Measurements from ENCODE around the gene EVI2A. TPM values are rescaled to one million over a fixed set of nuclear protein-coding genes. Genes with fewer than 3 reads are reported as not detected.

Gene EVI2A
- polyA plus RNA-seq, 1 donor (not counting 4 experiments of a cell fraction or from before 2014, with no cell fraction given), result 0.12 TPM

DNA sequence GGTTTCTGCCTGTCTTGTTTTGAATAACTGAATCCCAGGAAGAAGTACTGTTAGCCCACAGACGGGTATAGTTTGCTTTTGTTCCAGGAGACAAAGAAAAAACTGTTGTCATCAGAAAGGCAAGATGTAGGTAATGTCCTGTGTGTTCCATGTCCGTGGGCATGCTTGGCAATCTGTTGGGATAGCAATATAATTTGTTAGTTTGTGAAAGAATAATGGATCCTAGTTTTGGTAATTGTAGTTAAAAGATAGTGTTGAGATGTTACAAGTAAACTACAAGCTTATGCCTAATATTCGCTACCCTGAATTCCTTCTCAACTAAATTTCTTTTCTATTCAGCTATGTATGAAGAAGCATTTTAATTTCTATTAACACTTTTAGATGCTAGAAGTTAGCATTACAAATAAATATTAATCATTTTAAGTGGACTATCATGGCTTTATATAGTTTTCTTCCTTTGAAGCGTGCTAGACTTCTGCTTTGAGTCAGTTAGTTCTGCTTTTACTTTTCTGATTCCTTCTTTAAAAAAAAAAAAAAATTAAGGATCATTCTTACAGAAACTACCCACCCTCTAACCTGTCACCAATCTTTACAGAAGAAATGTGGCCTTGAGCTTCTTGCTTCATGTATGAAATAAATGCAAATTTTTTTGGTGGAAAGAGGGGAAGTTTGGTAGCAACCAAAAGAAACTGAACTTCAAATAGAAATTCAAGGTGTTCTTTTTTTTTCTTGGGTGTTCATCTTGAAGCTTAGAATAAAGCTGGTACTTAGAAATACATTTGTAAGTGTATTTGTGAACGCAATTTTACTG, 2.4 kb downstream of the EVI2A start:
- no peaks in the 10 kb centered on the region for H3K9me3 ChIP-seq (ENCODE audit: control insufficient read depth, low read depth, low read length)
- peaks cover 26% of the 10 kb centered on the region for H3K4me1 ChIP-seq (ENCODE audit: control insufficient read depth, extremely low read depth, insufficient read depth, low read length)
- no peak overlapping the region for H3K4me3 ChIP-seq (ENCODE audit: control insufficient read depth in 2 of 3, extremely low read depth in 1 of 3, insufficient read depth in 2 of 3, low read depth in 1 of 3, low read length in 3 of 3)
- DNase-seq (ENCODE audit: low read depth, low spot score) (no peak), FAIRE-seq (no peak)
- H3K36me3 ChIP-seq (ENCODE audit: control insufficient read depth in 2 of 2, extremely low read depth in 1 of 2, insufficient read depth in 2 of 2, low read length in 2 of 2), result no peaks in the 10 kb centered on the region
- no peaks in the 10 kb centered on the region for H3K27me3 ChIP-seq (ENCODE audit: control insufficient read depth, extremely low read depth, insufficient read depth, low read length)
- no peak overlapping the region for H3K9ac ChIP-seq (ENCODE audit: control insufficient read depth, extremely low read depth, insufficient read depth, low read length)
- no peaks in the 10 kb centered on the region for H3K9me1 ChIP-seq (ENCODE audit: control insufficient read depth, extremely low read depth, insufficient read depth, low read length)
- no peak overlapping the region for H2AFZ ChIP-seq (ENCODE audit: control insufficient read depth, low read length)
- dilution Hi-C loops (cut with MboI; ENCODE audit: extremely low pct_ligation_motif_present, low sequenced_read_pairs), result no loop called here
- peak overlapping the region; percentile 23 for H3K27ac ChIP-seq (ENCODE audit: control insufficient read depth, insufficient read depth, low read length)
- H3K79me2 ChIP-seq (ENCODE audit: control insufficient read depth, insufficient read depth, low read length), result no peaks in the 10 kb centered on the region
- H4K20me1 ChIP-seq (ENCODE audit: control insufficient read depth, extremely low read depth, insufficient read depth, low read length), result no peaks in the 10 kb centered on the region
- TF ChIP-seq, protein P1, sequence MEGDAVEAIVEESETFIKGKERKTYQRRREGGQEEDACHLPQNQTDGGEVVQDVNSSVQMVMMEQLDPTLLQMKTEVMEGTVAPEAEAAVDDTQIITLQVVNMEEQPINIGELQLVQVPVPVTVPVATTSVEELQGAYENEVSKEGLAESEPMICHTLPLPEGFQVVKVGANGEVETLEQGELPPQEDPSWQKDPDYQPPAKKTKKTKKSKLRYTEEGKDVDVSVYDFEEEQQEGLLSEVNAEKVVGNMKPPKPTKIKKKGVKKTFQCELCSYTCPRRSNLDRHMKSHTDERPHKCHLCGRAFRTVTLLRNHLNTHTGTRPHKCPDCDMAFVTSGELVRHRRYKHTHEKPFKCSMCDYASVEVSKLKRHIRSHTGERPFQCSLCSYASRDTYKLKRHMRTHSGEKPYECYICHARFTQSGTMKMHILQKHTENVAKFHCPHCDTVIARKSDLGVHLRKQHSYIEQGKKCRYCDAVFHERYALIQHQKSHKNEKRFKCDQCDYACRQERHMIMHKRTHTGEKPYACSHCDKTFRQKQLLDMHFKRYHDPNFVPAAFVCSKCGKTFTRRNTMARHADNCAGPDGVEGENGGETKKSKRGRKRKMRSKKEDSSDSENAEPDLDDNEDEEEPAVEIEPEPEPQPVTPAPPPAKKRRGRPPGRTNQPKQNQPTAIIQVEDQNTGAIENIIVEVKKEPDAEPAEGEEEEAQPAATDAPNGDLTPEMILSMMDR (optimal IDR thresholded peaks at IDR 0.05 in 1 of 3, IDR thresholded peaks at IDR 0.05 in 1 of 3, conservative IDR thresholded peaks at IDR 0.05 in 1 of 3; ENCODE audit: extremely low read depth in 1 of 3, insufficient read depth in 2 of 3, low read length in 3 of 3), result no peak
- no peak for TF ChIP-seq EZH2 (IDR thresholded peaks at IDR 0.05; ENCODE audit: low read length)
- peak overlapping the region; percentile 24 for H3K4me2 ChIP-seq (ENCODE audit: control insufficient read depth, extremely low read depth, insufficient read depth, low read depth, low read length)

DNA sequence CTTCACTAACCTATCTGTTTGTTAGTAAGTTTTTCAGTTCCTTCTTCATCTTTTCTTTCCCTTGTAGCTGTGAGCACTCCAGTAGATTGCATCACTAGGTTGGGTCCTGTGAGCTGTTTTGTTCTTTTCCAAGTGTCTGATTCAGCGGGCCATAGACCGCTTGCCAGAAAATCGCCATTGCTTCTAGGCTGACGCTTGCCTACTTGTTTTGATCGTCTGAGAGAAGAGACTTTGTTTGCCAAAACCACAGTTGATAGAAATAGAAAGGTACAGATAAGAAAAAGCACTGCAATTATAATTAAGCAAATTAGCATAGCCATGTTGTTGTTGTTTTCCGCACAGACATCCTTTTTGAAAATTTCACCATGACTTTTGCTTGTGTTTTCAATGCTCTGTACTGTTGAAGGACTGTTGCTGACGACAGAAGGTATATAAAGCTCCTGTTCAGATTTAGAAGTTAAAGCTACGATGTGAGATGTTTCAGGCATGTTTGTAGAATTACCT, 3.1 kb downstream of the EVI2A start:
- Histone ChIP-seq H3K36me3 (ENCODE audit: control insufficient read depth in 2 of 2, extremely low read depth in 1 of 2, insufficient read depth in 2 of 2, low read length in 2 of 2) (no peaks in the 10 kb centered on the region), H3K9me3 (ENCODE audit: control insufficient read depth, low read depth, low read length) (no peaks in the 10 kb centered on the region), H3K27ac (ENCODE audit: control insufficient read depth, insufficient read depth, low read length) (peak overlapping the region; percentile 23), H2AFZ (ENCODE audit: control insufficient read depth, low read length) (no peak overlapping the region), H3K4me1 (ENCODE audit: control insufficient read depth, extremely low read depth, insufficient read depth, low read length) (peaks cover 33% of the 10 kb centered on the region), H4K20me1 (ENCODE audit: control insufficient read depth, extremely low read depth, insufficient read depth, low read length) (no peaks in the 10 kb centered on the region), H3K79me2 (ENCODE audit: control insufficient read depth, insufficient read depth, low read length) (no peaks in the 10 kb centered on the region), H3K27me3 (ENCODE audit: control insufficient read depth, extremely low read depth, insufficient read depth, low read length) (no peaks in the 10 kb centered on the region), H3K9ac (ENCODE audit: control insufficient read depth, extremely low read depth, insufficient read depth, low read length) (peak overlapping the region; percentile 9), H3K4me2 (ENCODE audit: control insufficient read depth, extremely low read depth, insufficient read depth, low read depth, low read length) (peak overlapping the region; percentile 24), H3K9me1 (ENCODE audit: control insufficient read depth, extremely low read depth, insufficient read depth, low read length) (no peaks in the 10 kb centered on the region), H3K4me3 (ENCODE audit: control insufficient read depth in 2 of 3, extremely low read depth in 1 of 3, insufficient read depth in 2 of 3, low read depth in 1 of 3, low read length in 3 of 3) (no peak overlapping the region)
- dilution Hi-C loops (cut with MboI; ENCODE audit: extremely low pct_ligation_motif_present, low sequenced_read_pairs), result no loop called here
- no peak for TF ChIP-seq EZH2 (IDR thresholded peaks at IDR 0.05; ENCODE audit: low read length)
- TF ChIP-seq, protein P1 (optimal IDR thresholded peaks at IDR 0.05 in 1 of 3, IDR thresholded peaks at IDR 0.05 in 1 of 3, conservative IDR thresholded peaks at IDR 0.05 in 1 of 3; ENCODE audit: extremely low read depth in 1 of 3, insufficient read depth in 2 of 3, low read length in 3 of 3), result no peak
- DNase-seq (ENCODE audit: low read depth, low spot score) (no peak), FAIRE-seq (peak; percentile 75)

All from keratinocyte (primary cell).